NCI-H1048 (cell line): ENCODE measurements around the gene GIPC1.
"Not testable (repeated sequence)": the region's sequence is repeated elsewhere in the genome, so short reads cannot be mapped to it uniquely, and the experiment has no call there.

Experiments
- DNase-seq: peaks from one replicate; lab custom pipeline; 2025; lab: John Stamatoyannopoulos, UW

Gene GIPC1

DNA sequence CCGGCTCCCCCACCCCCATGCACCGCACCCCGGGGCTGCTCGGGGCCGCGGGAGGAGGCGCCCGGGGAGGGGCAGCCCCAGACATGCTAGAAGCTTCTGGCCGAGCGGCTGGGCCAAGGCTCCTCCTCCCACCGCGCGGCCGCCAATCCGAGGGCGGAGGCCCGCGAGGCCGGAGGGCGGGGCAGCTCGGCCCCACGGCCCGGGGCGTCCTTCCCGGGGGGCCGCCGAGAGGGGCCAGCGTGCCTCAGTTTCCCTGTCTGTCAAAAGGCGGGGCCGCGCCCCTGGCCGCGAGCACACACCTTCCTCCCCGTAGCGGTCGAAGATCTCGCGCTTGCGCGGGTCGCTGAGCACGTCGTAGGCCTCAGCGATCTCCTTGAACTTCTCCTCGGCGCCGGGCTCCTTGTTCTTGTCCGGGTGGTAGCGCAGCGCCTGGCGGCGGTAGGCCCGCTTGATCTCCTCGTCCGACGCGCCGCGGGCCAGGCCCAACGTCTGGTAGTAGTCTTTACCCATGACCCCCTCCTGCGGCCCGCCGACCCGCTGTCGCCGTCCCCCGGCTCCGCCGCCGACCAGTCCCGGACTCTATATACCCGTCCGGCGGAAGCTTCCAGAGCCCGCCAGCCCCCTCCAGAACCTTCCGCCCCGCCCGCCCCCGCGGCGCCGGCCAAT is 22.0 kb upstream of the GIPC1 start, which contains the start of gene DNAJB1:
TSS of gene DNAJB1 (minus strand) at position 558 of the 666 bp plus-strand sequence. CDS start at position 510, 48 bp downstream.
- DNase-seq, result no peak

DNA sequence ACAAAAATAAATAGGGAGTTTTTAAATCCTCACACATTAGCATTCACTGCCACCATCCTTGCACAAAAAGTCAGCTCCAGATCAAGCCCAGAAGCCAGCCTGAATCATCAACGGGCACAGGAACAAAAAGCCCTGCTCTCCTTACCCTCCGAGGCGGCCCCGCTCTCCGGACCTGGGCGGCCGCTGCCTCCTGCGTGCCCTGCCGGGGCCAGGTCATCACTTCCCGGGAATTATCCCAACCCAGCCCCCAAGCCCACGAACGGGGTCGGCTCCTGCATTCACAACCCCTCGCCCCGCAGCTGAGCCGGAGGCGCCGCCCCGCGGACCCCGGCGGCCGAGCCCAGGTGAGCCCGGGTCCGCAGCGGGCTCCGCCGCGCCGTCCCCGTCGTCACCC is 21.5 kb upstream of the GIPC1 start:
- DNase-seq, result no peak

- DNase-seq, result no peak
These were observed 21.0 kb upstream of the GIPC1 start for GRCh38 chr19:14516746-14517438.

DNA sequence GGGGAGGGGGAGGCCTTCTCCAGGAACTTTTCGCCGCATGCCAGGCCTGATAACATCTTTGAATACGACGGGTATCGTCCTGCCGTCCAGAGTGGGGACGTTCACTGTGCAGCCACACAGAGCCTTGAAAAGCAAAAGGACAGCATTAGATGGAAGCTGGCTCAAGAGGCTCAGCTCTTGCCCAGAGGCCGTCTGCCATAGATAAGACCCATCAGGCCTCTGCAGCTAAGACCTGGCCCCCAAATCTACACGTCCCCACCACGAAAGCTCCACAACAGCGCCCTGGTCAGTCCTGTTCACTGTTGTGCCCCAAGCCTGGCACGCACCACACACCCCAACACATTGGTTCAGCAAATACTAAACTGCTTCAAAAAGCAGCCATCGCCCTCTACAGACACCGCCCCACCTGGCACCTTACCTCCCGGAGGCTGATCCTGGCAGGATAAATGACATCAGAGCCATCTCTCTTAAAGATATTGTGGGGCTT is 20.2 kb upstream of the GIPC1 start:
- no peak for DNase-seq

DNA sequence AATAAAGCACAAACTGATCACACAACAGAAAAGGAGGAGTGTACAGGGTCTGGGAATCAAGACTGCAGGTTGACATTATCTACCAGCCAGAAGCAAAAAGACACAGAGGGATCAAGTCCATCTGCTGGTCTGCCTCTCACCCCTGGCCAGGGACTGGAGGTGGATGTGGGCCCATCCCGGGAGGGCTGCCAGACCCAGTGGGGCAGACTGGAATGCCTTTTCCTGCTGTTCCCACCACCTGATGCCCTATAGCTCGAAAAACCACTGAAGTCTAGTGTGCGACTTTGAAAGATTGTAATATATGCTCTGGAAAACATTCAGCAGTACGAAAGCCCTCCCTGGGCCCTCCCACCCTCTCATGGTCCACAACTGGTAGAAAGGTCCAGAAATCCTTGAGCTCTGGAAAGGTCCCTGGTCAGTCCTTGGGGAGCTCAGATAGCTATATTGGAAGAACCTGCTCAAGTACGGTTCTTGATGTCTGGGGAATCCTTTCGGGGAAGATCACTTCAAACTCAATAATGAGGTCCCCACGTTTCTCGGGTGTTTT is 19.6 kb upstream of the GIPC1 start:
- DNase-seq, result no peak

DNA sequence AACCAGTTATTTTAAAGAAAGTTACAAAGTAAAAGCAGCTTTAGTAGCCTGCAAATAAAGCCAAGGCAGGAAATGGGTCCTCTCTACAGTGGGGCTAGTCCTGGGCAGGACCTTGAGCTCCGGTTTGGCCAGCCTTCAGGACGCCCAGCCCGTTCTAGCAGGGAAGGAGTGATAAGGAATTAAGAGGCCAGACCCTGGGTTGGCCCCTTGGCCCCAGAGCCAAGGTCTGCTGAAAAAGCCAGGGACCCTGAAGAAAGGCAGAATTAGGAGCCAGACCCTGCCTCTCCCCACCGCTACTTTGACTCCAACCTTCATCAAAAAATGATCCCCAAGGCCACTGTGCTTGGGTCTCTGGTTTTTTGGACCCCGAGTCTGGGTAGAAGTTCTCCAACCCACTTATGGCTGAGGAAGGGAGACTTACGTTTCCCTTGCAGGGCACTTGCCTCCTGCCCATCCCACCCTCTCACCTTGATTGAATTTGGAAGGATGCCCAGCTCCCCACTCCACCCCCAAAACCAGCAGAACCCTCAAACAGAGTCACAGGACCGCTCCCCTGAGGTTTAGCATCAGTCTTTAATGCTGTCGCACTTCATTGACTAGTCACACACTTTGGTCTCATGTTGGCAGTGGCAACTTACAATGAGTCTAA is 18.4 kb upstream of the GIPC1 start:
- DNase-seq, result no peak

- no peak for DNase-seq
These were observed 16.6 kb upstream of the GIPC1 start for GRCh38 chr19:14512406-14512961.

DNA sequence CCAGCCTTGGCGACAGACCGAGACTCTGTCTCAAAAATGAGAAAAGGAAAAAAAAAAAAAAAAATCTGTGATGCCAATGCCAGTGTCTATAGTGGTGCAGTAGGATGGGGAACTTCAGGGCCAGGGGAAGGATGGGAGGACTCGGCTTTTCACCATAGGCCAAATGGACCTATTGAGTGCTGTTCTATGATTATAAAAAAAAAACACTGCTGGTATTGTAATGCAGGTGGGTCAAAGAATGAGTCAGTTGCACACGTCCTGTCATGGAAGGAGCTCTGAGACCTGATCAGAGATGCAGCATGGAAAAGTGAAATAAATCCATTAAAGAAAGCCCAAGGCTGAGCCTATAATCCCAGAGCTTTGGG is 15.3 kb upstream of the GIPC1 start:
- DNase-seq, result no peak

DNA sequence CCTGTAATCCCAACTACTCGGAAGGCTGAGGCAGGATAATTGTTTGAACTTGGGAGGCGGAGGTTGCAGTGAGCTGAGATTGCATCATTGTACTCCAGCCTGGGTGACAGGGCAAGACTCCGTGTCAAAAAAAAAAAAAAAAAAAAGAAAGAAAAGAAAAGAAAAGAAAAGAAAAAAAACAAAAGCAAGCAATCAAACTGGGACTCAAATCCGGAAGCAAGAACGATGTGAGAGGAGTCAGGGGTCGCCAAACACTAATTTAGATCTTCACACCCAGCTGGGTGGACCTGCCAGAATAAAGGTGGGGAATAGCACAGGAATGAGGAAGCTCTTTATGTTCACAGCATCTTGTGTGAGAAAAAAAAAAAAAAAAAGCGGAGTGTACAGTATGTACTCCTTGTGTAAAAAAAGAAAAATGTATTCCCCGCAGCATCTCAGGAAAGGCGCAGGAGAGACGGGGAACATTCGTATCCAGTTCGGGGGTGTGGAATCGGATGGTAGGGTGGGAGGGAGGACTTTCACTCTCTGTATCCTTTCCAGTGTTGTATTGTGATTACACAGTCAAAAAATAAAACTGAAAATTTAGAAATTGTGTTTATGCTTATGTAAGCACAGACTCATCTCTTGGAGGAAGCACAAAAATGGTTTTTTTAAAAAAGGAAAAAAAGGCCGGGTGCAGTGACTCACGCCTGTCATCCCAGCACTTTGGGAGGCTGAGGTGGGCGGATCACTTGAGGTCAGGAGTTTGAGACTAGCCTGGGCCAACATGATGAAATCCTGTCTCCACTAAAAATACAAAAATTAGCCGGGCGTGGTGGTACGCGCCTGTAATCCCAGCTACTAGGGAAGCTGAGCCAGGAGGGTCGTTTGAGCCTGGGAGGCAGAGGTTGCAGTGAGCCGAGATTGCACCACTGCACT is 14.6 kb upstream of the GIPC1 start:
- no peak for DNase-seq

GRCh38 chr19:14507704-14508542 is 12.0 kb upstream of the GIPC1 start:
- DNase-seq, result no peak

GRCh38 chr19:14505488-14506239 is 9.7 kb upstream of the GIPC1 start:
- DNase-seq, result no peak

- DNase-seq, result not testable (repeated sequence)
These were observed 8.6 kb upstream of the GIPC1 start for GRCh38 chr19:14504575-14504974.

GRCh38 chr19:14503285-14503684 is 7.4 kb upstream of the GIPC1 start:
- no peak for DNase-seq

- DNase-seq, result no peak
These were observed 6.6 kb upstream of the GIPC1 start for GRCh38 chr19:14502334-14503092.

GRCh38 chr19:14497228-14497921 is 1.4 kb upstream of the GIPC1 start:
- DNase-seq, result no peak

GRCh38 chr19:14496834-14497227 is 904 bp upstream of the GIPC1 start:
- DNase-seq, result no peak

DNA sequence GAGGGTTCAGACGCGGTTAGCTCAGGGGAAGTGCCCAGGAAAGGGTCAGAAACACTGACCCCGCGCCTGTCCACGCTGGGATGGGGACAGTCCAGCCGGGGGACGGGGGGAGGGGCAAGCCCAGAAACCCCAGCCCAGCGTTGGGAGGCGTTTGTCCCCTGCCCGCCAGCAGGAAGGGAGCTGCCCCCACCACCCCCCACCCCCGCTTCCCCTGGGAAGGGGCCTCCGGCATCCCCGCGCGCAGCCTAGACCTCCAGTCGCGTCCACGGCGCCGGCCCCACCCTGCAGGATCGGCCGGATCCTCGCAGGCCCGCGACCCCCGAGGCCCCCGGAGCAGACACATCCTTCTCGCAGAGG is 277 bp downstream of the GIPC1 start:
- no peak for DNase-seq

DNA sequence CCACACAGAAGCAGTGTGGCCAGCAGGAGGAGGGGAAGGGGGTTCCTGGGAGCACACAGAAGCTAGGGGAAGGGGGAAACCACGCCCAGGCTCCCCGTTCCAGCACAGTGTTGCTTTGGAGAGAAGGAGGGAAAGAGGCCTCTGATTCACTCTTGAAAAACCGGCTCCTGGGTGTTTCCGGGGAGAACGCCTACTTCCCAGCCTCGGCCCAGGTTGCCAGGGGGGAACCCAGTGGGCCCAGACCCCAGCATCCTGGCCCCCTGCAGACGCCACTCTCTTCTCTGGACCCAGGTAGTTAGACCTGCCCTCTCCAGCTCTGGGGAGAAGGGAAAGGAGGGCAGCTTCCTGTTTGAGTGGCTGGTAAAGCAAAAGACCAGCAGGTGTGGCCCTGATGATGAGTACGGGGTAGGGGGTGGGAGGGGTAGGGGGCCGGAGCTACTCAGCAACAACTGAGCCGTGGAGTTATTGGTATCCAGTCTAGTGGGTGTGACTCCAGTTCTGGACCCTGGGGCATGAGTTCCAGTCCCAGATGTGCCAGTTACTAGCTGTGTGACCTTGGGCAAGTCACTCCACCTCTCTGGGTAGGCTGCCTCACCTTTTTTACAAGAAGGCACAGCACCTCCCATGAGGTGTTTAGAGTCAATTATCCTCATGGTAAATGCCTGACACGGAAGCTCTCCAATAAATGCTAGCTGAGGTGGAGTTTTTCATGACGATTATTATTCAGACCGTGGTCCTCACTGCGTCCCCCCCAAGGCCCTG is 836 bp downstream of the GIPC1 start:
- no peak for DNase-seq
